ENCODE measurements around the gene MIGA2.

Gene MIGA2

DNA sequence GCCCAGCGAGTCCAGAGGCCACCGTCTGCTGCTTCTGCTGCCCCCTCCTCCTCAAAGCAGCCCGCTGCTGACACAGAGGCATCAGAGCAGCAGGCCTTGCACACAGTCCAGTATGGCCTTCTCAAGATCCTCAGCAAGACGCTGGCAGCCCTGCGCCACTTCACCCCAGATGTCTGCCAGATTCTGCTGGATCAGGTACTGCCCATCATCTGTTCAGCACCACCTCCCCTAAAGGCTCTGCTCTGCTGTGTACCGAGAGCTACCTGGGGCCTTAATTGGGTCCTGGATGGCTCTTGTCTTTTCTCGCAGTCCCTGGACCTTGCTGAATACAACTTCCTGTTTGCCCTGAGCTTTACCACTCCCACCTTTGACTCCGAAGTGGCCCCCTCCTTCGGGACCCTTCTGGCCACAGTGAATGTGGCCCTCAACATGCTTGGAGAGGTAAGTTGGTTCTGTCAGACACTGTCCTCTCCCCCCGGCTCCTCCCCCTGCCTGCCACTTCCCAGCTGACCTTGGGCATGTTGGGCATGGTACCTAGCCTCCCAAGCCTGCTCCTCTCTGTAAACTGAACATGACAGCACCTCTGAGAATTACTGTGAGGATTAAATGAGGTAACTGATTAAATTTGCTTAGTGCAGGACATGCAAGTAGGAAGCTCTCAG lies 31.0 kb upstream of the MIGA2 start:
- Histone ChIP-seq H3K4me1 (ENCODE audit: control insufficient read depth, insufficient read depth, low read length) (no peaks in the 10 kb centered on the region), H3K9me3 (ENCODE audit: control insufficient read depth, insufficient read depth, low read depth, low read length) (no peaks in the 10 kb centered on the region), H3K27me3 (ENCODE audit: control insufficient read depth, insufficient read depth, low read length) (no peaks in the 10 kb centered on the region), H3K36me3 (ENCODE audit: control insufficient read depth, insufficient read depth, low read length) (peaks cover 88% of the 10 kb centered on the region), H3K27ac (ENCODE audit: low read depth, low read length) (no peak overlapping the region), H3K4me3 (ENCODE audit: low read depth, low read length) (no peak overlapping the region), H3K9ac (ENCODE audit: low read length) (no peak overlapping the region)

DNA sequence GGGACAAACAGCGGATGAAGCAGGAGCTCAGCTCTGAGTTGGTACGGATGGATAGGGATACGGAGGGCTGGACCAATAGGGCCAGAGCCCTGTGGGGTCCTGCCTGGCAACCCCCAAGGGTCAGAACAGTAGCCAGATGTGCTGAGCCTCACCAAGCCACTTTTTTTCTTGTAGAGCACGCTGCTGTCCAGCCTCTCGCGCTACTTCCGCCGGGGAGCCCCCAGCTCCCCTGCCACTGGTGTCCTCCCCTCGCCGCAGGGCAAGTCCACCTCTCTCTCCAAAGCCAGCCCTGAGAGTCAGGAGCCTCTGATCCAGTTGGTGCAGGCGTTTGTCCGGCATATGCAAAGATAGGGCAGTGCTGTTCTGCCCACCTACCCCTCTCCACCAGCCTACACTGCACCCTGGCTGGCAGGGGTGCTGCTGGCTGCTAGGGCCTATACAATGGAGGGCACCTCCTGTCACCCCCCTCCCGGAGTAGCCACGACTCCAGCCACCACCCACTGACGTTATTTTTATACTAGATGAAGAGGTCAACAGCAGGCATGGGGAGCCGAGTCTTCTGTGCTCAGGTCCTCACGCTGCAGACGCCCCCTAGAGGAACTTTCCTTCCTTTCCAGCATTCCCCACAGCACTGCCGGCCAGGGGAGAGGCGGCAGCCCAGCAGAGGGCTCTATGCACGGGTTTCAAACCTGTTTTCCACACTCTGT lies 29.9 kb upstream of the MIGA2 start:
- no peaks in the 10 kb centered on the region for H3K9me3 ChIP-seq (ENCODE audit: control insufficient read depth, insufficient read depth, low read depth, low read length)
- no peak overlapping the region for H3K4me3 ChIP-seq (ENCODE audit: low read depth, low read length)
- H3K36me3 ChIP-seq (ENCODE audit: control insufficient read depth, insufficient read depth, low read length) = peaks cover 89% of the 10 kb centered on the region
- H3K9ac ChIP-seq (ENCODE audit: low read length) = no peak overlapping the region
- no peaks in the 10 kb centered on the region for H3K4me1 ChIP-seq (ENCODE audit: control insufficient read depth, insufficient read depth, low read length)
- H3K27me3 ChIP-seq (ENCODE audit: control insufficient read depth, insufficient read depth, low read length) = no peaks in the 10 kb centered on the region
- H3K27ac ChIP-seq (ENCODE audit: low read depth, low read length) = no peak overlapping the region

DNA sequence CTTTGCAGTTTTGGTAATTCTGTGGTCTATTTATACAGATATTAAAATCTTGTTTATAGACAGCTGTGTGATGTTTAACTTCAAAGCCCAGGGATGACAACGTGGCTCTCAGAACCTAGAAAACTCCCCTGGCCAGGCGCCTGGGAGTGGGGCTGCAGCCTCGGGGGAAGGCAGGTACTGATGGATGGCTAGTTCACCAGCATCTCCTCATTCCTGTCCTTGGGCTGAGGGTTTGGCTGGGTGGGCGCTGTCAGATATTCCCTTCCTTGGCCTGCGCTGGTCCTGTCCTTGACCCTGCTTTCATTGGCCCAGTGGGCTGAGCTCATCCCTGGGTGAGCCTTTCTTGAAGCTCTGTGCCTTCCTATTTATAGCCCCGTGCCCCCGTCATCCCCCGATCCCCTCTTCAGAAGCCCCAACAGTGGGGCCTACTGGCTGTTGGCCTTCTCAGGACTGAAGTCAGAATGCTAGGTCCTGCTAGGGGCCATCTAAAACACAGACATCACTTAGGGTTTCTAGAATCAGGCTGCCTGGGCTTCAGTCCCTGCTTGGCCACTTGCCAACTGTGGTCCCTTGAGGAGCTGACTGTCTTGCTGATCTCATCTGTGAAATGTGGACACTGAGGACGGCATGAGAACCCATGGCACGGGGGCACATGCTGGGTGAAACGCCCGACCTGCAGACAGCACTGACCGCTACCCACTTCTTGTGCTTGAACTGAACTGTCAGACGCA lies 29.2 kb upstream of the MIGA2 start:
- no peak overlapping the region for H3K27ac ChIP-seq (ENCODE audit: low read depth, low read length)
- no peak overlapping the region for H3K9ac ChIP-seq (ENCODE audit: low read length)
- H3K9me3 ChIP-seq (ENCODE audit: control insufficient read depth, insufficient read depth, low read depth, low read length) = no peaks in the 10 kb centered on the region
- peaks cover 87% of the 10 kb centered on the region for H3K36me3 ChIP-seq (ENCODE audit: control insufficient read depth, insufficient read depth, low read length)
- no peak overlapping the region for H3K4me3 ChIP-seq (ENCODE audit: low read depth, low read length)
- H3K27me3 ChIP-seq (ENCODE audit: control insufficient read depth, insufficient read depth, low read length) = no peaks in the 10 kb centered on the region
- H3K4me1 ChIP-seq (ENCODE audit: control insufficient read depth, insufficient read depth, low read length) = no peaks in the 10 kb centered on the region

DNA sequence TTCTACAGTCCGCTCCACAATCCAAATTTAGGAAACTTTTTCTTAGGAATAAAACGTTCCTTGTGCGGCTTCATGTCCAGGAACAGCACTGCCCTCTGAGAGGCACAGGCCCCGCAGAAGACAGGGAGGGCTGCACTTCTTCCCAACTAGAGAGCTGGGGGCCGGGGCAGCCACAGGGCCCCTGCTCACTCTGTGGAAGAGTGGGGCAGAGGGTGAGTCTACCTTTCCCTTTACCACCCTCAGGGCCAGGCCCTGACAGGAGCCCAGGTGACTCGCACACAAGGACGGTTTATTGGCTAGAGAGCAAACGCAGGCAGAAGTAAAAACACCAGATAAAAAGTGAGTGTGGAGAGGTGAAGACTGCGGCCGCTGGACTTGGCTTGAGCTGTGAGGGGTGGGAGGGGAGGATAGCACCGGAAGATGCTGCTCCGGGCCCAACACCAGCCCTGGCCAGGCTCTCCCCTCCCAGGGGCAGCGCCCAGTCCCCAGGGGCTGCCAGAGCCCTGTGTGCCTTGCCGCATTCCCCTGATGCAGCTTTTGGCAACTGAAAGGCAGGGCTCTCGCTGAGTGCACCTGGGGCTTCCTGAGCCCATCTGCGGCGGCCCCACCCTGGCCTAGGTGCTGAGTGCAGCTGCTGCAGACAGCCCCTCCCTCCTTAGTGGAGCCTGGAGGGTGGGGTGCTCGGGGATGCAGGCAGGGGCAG lies 28.5 kb upstream of the MIGA2 start:
- Histone ChIP-seq H3K36me3 (ENCODE audit: control insufficient read depth, insufficient read depth, low read length) (peaks cover 87% of the 10 kb centered on the region), H3K9ac (ENCODE audit: low read length) (no peak overlapping the region), H3K27me3 (ENCODE audit: control insufficient read depth, insufficient read depth, low read length) (no peaks in the 10 kb centered on the region), H3K4me1 (ENCODE audit: control insufficient read depth, insufficient read depth, low read length) (no peaks in the 10 kb centered on the region), H3K9me3 (ENCODE audit: control insufficient read depth, insufficient read depth, low read depth, low read length) (no peaks in the 10 kb centered on the region), H3K4me3 (ENCODE audit: low read depth, low read length) (no peak overlapping the region), H3K27ac (ENCODE audit: low read depth, low read length) (no peak overlapping the region)

DNA sequence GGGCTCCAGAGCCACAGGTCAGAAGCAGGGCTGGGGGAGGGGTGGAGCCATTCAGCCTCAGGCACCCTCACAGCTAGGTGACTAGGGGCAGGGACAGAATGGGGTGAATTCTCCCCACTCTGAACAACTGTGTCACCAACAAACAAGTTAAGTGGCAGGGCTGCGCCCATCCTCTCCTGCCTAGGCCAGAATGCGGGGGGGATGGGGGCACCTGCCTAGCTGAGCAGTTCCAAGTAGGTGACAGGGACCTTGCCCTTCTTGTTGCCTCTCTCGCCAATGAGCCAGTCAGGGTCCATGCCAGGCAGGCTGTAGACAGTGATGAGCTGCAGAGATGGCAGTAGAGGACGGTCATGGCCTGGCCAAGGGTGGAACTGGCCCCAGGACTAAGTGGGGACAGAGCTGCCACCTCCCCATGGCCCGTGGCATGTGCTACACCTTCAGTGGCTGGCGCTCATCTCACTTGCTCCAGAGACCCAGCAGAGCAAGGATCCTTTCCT lies 27.9 kb upstream of the MIGA2 start:
- Histone ChIP-seq H3K9ac (ENCODE audit: low read length) (no peak overlapping the region), H3K9me3 (ENCODE audit: control insufficient read depth, insufficient read depth, low read depth, low read length) (no peaks in the 10 kb centered on the region), H3K4me1 (ENCODE audit: control insufficient read depth, insufficient read depth, low read length) (no peaks in the 10 kb centered on the region), H3K27ac (ENCODE audit: low read depth, low read length) (no peak overlapping the region), H3K4me3 (ENCODE audit: low read depth, low read length) (no peak overlapping the region), H3K36me3 (ENCODE audit: control insufficient read depth, insufficient read depth, low read length) (peaks cover 87% of the 10 kb centered on the region), H3K27me3 (ENCODE audit: control insufficient read depth, insufficient read depth, low read length) (no peaks in the 10 kb centered on the region)

DNA sequence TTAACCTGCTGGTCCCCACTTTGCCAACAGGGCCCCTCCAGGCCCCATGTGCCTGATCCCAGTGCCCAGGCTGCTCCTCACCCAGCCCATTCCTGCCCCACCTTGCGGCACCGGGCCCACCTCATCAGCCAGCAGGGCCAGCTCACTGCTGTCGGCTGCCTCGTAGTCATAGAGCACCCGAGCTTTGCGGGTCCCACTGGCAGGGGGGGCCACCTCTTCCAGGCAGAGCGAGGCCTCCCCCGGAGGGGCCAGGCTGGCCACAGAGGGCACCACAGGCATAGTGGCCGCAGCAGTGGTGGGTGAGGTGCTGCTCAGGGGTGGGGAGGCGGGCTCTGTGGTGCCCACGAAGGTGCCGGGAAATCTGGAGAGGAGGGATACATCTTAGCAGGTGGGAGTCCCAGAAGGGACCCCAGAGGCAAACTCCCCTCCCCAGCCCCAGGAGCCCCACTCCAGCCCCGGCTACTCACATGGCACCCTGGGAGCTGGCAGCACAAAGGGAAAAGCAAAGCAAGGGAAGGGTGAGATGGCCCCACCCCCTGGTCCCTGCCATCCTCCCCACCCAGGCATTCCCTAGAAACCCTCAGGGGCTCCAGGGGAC lies 27.3 kb upstream of the MIGA2 start:
- Histone ChIP-seq H3K27ac (ENCODE audit: low read depth, low read length) (no peak overlapping the region), H3K36me3 (ENCODE audit: control insufficient read depth, insufficient read depth, low read length) (peaks cover 88% of the 10 kb centered on the region), H3K4me3 (ENCODE audit: low read depth, low read length) (no peak overlapping the region), H3K9ac (ENCODE audit: low read length) (no peak overlapping the region), H3K27me3 (ENCODE audit: control insufficient read depth, insufficient read depth, low read length) (no peaks in the 10 kb centered on the region), H3K9me3 (ENCODE audit: control insufficient read depth, insufficient read depth, low read depth, low read length) (no peaks in the 10 kb centered on the region), H3K4me1 (ENCODE audit: control insufficient read depth, insufficient read depth, low read length) (no peaks in the 10 kb centered on the region)

DNA sequence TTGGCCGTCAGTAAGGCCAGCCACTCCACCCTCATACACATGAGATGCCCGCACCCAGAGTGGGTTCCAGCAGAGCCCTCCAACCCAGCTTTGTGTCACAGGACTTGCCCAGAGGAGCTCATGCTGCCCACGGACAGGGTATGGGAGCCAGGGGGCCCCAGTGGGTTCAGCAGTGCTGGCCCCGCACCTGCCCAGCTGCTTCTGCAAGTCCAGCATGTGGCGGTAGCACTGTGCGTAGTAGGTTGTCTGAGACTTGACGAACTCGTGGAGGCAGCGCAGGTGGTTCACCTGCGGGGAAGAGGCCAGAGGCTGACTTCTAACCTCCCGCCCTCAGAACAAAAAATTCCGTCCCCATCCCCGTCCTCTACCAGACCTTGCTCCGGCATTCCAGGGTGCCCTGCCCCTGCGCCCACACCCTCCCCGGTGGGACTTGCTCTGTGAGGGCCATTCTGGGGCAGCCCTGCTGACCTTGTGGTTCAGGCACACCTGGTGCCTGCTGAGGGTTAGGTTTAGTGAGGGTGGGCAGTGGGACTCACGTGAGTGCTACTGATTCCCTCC lies 26.8 kb upstream of the MIGA2 start:
- Histone ChIP-seq H3K9ac (ENCODE audit: low read length) (no peak overlapping the region), H3K9me3 (ENCODE audit: control insufficient read depth, insufficient read depth, low read depth, low read length) (no peaks in the 10 kb centered on the region), H3K27ac (ENCODE audit: low read depth, low read length) (no peak overlapping the region), H3K4me3 (ENCODE audit: low read depth, low read length) (no peak overlapping the region), H3K27me3 (ENCODE audit: control insufficient read depth, insufficient read depth, low read length) (no peaks in the 10 kb centered on the region), H3K36me3 (ENCODE audit: control insufficient read depth, insufficient read depth, low read length) (peaks cover 92% of the 10 kb centered on the region), H3K4me1 (ENCODE audit: control insufficient read depth, insufficient read depth, low read length) (no peaks in the 10 kb centered on the region)

DNA sequence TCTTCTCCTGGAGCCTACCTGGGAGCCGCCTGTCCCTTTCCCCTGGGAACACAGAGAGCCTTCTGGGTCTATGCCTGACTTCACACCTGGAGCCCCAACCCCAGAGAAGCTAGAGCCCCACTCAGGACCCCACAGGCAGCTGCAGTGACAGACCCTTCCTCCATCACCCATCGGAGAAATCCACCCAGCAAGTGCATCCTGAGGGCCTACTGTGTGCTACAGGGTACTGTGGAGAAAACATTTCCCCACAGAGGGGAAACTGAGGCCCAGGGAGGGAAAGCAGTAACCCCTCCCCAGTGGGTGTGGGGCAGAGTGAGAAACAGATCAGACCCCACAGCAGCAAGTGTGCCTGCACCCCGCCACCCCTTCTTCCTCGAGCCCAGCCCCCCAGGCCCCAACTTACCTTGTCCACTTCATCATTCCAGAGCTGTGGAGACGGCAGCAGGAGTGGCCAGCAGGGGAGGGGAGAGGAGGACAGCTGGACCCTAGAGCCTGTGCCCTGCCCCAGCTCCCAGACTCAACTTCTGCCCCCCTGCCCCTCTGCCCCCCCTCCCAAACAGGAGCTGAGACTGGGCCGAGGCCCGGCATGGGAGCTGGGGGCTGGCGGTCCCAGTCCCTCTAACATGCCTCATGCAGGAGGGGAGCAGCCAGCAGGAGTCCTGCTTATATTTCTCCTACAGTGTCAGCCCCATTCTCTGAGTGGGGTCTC lies 26.0 kb upstream of the MIGA2 start:
- H3K4me1 ChIP-seq (ENCODE audit: control insufficient read depth, insufficient read depth, low read length) = no peaks in the 10 kb centered on the region
- H3K9ac ChIP-seq (ENCODE audit: low read length) = no peak overlapping the region
- no peaks in the 10 kb centered on the region for H3K9me3 ChIP-seq (ENCODE audit: control insufficient read depth, insufficient read depth, low read depth, low read length)
- H3K27me3 ChIP-seq (ENCODE audit: control insufficient read depth, insufficient read depth, low read length) = no peaks in the 10 kb centered on the region
- peaks cover 88% of the 10 kb centered on the region for H3K36me3 ChIP-seq (ENCODE audit: control insufficient read depth, insufficient read depth, low read length)
- no peak overlapping the region for H3K4me3 ChIP-seq (ENCODE audit: low read depth, low read length)
- H3K27ac ChIP-seq (ENCODE audit: low read depth, low read length) = no peak overlapping the region

DNA sequence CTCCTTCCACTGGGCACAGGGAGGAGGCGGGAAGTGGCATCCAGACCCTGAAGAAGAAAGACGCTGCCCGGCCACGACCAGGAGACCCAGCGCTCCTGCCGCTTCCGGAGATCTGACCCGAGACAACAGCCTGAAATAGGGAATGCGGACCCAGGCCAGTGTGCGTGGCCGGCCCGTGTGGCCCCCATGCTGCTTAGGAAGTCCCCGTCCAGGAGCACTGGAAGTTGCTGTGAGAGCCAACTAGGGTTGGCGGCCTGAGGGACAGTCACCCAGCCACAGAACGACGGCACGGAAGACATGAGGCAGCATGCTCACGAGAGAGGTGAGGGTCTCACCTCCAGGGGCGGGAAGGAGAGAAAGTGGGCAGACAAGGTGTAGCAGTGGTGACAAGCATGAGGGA lies 25.3 kb upstream of the MIGA2 start:
- H3K4me1 ChIP-seq (ENCODE audit: control insufficient read depth, insufficient read depth, low read length) = no peaks in the 10 kb centered on the region
- peak overlapping the region; percentile 39 for H3K9ac ChIP-seq (ENCODE audit: low read length)
- no peaks in the 10 kb centered on the region for H3K27me3 ChIP-seq (ENCODE audit: control insufficient read depth, insufficient read depth, low read length)
- peaks cover 81% of the 10 kb centered on the region for H3K36me3 ChIP-seq (ENCODE audit: control insufficient read depth, insufficient read depth, low read length)
- no peak overlapping the region for H3K4me3 ChIP-seq (ENCODE audit: low read depth, low read length)
- H3K27ac ChIP-seq (ENCODE audit: low read depth, low read length) = peak overlapping the region; percentile 56; the same call in 1 of the 2 replicates
- no peaks in the 10 kb centered on the region for H3K9me3 ChIP-seq (ENCODE audit: control insufficient read depth, insufficient read depth, low read depth, low read length)

DNA sequence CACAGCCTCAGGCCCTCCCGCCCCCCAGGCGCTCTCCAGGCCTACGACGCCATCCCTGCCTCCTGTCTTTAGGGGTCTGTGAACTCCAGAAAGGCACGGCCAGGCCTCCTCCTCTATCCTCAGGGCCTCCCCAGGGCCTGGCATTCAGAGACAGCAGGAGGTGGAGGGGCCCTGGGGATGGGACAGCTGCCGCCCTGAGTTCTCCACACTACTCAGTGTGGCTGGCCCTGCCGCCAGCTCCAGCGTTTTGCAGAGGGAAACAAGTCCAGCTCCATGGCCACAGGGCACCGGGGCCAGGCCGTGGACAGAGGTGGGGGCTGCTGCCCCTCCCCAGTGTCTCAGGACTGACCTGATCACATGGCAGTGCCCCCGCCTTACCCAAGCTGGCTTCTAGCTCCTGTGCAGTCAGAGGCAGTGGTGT lies 24.7 kb upstream of the MIGA2 start:
- no peaks in the 10 kb centered on the region for H3K9me3 ChIP-seq (ENCODE audit: control insufficient read depth, insufficient read depth, low read depth, low read length)
- H3K4me1 ChIP-seq (ENCODE audit: control insufficient read depth, insufficient read depth, low read length) = no peaks in the 10 kb centered on the region
- H3K9ac ChIP-seq (ENCODE audit: low read length) = peak overlapping the region; percentile 39
- no peak overlapping the region for H3K4me3 ChIP-seq (ENCODE audit: low read depth, low read length)
- H3K27ac ChIP-seq (ENCODE audit: low read depth, low read length) = peak overlapping the region; percentile 56; the same call in 1 of the 2 replicates
- H3K36me3 ChIP-seq (ENCODE audit: control insufficient read depth, insufficient read depth, low read length) = peaks cover 79% of the 10 kb centered on the region
- no peaks in the 10 kb centered on the region for H3K27me3 ChIP-seq (ENCODE audit: control insufficient read depth, insufficient read depth, low read length)

Data from HUES6 (cell line).